SH-SY5Y (cell line): ENCODE data around the gene FGD4.

Experiments used
- GATA2 ChIP-seq: IDR thresholded peaks from 2 replicates; pipeline ENCODE4 v1.6.1; 2011; ENCODE audit warnings: mild to moderate bottlenecking, low read depth, low read length
- GATA3 ChIP-seq: IDR thresholded peaks from 2 replicates; pipeline ENCODE4 v1.6.1; 2011; ENCODE audit warnings: low read depth, mild to moderate bottlenecking, low read length, moderate library complexity

FGD4 gene

DNA sequence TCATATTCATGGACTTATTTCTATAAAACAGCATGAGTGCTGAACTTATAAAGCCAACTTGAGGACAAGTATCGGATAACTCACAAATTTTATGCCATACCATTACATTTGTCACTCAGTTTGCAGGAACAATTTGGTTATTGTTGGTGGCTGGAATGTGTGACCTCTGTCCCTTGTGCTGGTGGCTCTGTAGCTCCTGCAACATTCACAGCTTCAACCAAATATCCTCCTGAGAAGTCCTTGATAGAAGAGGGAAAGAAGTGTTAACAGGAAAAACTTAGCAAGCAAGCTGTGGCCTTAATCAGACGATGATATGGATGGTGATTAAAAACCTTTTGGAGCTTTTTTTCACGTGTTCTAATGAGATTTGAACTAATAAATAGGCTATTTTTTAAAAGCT is 218.8 kb downstream of the FGD4 start:
- TF ChIP-seq GATA2 (no peak), GATA3 (no peak)

GRCh38 chr12:32627976-32628375 is 228.6 kb downstream of the FGD4 start:
- TF ChIP-seq GATA2, result no peak
- TF ChIP-seq GATA3, result no peak

- TF ChIP-seq GATA2 (no peak), GATA3 (no peak)
Observed at GRCh38 chr12:32641287-32641901, 242.0 kb downstream of the FGD4 start.

DNA sequence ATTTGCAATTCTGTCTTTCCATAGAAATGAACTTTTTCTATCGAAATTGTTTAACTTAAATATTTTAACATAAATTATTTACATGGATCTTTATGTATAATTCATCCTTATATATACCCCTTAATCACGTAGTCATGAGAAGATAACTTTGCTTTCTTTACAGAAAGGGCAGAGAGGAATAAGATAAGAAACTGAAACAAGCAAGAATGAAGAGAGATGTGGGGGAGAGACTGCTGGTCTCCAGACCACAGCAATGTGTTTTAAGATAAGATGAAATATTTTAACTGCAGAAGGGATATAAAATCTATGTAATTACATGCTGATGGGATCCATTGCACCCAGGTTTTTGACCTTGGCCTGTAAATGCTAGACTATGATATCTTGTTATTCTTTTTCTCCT is 245.1 kb downstream of the FGD4 start:
- no peak for TF ChIP-seq GATA2
- no peak for TF ChIP-seq GATA3

DNA sequence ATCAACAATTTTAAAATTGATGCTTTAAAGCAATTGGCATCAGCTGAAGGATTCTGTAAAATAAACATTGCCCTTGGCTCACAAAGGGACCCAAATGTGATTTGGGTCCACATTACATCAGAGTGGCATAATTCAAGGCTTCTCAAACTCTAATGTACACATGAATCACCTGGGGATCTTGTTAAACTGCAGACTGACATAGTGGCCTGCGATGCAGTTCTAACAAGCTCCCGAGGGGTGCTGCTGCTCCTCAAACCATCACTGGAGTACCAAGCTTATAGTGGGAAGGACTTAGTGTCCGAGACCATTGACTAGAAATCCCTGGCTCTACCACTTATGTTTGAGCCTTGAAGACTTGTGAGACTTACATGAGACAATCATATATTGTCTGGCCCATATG is 247.9 kb downstream of the FGD4 start:
- no peak for TF ChIP-seq GATA2
- no peak for TF ChIP-seq GATA3

- TF ChIP-seq GATA3 (no peak), GATA2 (no peak)
Observed at GRCh38 chr12:32650508-32650907, 251.2 kb downstream of the FGD4 start.

DNA sequence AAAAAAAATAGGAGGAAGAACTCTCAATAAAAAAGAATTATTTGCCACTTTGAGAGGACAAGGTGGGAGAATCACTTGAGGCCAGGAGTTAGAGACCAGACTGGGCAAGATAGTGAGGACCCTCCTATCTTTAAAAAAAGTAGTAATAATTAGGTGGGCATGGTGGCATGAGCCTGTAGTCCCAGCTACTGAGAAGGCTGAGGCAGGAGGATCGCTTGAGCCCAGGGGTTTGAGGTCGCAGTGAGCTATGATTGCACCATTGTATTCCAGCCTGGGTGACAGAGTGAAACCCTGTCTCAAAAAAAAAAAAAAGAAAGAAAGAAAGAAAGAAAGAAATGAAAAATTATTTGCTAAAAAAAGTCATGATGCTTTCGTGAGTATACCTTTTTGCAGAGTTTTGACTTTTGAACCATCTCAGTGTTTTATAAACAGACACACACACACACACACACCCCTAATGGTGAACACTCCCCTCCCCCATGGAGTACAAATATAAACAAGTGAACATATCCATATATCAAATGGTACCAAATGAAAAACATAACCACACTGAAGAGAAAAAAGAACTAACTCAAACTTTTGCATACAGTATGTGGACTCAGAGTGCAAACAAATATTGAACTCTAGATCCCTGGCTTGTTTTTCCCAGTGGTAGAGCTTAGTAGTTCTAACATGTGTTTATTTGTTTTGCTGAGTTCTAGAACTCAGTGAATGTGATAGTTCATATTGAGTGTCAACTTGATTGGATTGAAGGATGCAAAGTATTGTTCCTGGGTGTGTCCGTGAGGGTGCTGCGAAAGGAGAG is 252.0 kb downstream of the FGD4 start:
- TF ChIP-seq GATA2, result no peak
- no peak for TF ChIP-seq GATA3

- no peak for TF ChIP-seq GATA2
- TF ChIP-seq GATA3, result no peak
Observed at GRCh38 chr12:32651956-32652210, 252.5 kb downstream of the FGD4 start.

DNA sequence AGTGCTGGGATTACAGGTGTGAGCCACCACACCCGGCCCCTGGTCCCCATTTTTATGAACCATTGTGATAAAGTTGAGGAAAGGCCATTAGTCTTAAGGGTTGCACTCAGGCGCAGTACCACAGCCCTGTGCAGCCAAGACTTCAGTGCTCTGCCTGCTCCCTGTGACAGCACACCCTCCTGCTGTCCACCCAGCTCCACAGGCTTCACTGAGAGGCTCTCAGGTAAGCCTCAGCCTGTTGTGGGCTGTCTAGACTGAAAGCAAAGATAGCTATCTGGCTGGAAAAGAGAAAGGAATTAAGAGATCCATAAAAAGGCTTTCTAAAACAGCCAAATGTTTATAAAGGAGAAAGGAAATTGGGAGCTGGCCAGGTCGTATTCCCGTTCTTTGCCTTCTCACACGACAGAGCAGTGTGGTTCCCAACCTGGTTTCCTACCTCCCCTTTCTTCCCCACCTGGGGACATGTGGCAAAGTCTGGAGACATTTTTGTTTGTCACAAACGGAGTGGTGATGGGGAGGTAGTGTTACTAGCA is 260.6 kb downstream of the FGD4 start:
- TF ChIP-seq GATA3, result no peak
- no peak for TF ChIP-seq GATA2

- TF ChIP-seq GATA2, result no peak
- TF ChIP-seq GATA3, result no peak
Observed at GRCh38 chr12:32661706-32662105, 262.3 kb downstream of the FGD4 start.

DNA sequence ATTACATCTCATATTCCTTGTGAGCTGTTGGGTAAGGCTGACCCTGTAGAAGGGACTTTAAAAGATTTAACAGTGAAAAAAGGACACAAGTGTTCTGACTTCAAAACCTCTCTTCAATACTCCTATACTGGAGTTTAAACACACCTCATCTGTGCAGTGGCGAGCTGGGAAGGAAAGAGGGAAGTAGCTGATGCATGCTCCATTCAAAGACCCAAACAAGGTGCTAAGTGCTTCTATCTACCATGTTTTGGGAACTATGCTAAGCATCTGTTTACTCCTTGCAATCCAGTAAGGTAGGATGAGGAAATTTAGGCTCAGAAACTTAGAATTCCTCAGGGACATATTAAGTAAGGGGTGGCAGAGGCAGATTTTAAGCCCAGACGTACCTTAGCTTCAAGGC is 263.3 kb downstream of the FGD4 start:
- TF ChIP-seq GATA2 (no peak), GATA3 (no peak)

- TF ChIP-seq GATA3 (no peak), GATA2 (no peak)
Observed at GRCh38 chr12:32666018-32666417, 266.7 kb downstream of the FGD4 start.

DNA sequence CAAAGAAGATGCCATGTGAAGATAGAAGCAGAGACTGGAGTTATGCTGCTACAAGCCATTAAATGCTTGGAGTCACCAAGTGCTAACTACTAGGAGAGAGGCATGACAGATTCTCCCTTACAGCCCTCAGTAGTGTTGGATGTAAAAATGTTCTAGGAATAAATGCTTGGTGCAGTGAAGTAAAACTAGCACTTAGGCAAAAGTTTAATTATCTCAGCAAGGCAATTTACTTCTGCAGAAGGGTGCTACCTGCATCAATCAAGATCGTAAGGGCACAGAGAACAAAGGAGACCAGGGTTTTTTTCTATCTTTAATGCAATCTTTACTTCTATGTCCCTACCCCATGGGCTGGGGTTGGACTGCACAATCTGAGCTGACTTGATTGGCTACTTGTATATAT is 270.2 kb downstream of the FGD4 start:
- TF ChIP-seq GATA2 (no peak), GATA3 (no peak)

GRCh38 chr12:32671930-32672780 is 272.8 kb downstream of the FGD4 start:
- TF ChIP-seq GATA2 (no peak), GATA3 (no peak)
